Middle frontal gyrus (tissue), 1 donor: ENCODE data around the gene ESR1.

Experiments
- DNase-seq: peaks from one replicate; pipeline ENCODE4 v3.0.0-alpha.2; 2015; ENCODE audit warnings: low spot score; ENCODE audit errors: extremely low spot score

ESR1 gene

DNA sequence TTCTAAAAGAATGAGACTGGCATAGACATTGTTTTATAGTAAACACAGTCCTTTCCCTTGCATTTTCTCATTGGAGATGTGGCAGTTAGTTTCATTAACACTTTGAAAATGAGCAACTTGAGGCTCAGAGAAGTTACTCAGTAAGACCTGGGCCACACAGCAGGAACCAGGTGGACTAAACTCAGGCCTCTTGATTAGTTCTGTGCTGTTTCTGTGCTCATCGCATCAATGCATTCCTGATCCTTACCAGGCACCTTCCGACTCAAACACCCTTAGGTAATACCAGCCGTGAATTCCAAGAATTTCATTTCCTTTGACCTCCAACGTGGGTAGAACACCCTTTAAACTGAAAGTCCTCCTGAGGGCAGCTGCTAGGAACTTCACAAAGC lies 362.8 kb downstream of the ESR1 start:
- no peak for DNase-seq

DNA sequence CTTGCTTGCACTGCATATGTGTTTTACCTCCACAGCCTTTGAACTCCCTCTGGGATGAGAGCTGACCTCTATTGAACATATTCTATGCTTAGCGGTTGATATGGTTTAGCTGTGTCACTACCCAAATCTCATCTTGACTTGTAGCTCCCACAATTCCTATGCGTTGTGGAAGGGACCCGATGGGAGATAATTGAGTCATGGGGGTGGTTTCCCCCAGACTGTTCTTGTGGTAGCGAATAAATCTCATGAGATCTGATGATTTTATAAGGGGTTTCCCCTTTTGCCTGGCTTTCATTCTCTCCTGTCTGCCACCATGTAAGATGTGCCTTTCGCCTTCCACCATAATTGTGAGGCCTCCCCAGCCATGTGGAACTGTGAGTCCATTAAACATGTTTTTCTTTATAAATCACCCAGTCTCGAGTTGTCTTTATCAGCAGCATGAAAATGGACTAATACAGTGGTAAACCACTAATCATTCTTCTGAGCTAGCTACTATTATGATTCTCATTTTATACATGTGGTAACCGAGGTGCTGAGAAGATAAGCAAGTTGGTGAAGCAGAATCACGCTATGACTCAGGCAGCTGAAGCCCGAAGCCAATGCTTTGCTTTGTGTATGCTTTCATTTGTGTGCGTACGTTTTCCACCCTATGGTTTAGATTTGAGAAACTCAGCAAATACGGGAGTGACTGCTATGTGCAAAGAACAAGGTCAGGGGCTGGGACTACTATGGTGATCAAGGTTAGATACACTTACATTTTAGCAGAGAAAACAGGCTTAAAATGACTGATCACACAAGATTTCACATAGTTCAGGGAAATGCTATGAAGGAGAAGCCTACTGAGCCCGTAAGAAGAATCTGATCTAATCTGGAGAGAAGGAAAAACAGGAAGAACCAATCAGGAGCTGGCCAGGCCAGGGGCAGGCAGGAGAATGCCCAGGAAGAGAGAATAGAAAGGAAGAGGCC lies 363.5 kb downstream of the ESR1 start:
- DNase-seq, result no peak

DNA sequence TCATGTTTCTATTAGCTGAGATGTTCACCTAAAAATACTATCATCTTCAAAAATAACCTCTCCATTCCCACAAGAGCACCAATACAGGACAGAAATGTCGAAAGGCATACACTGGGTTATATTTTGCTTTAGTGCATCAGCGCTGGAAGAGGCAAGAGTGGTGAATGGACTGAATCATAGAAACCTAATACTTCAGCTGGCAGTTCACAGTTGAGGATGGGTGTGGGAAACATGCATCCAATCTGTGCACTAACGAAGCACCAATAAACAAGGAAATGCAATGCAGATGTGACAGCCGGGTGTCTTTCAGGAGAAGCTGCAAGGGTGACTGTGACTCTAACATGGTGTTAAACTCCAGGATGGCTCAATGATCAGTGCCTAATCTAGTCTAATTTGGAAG lies 365.8 kb downstream of the ESR1 start:
- no peak for DNase-seq

DNA sequence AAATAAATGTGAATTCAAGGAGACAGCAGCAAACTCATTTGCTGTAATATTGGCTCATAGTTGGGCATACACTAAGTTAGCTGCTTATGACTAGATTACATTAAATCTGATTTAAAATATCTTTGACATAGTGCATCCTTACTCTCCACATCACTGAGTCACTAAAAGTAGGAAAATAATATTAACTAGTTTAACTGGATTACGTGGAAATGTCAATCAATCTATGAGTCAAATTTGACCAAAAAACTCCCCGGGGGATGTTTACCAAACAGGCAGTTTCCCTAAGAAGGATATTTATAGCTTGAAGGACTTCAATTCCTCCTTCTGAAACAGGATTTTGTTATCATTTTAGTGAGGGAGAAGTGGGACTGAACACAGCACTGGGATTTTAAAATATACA lies 366.5 kb downstream of the ESR1 start:
- no peak for DNase-seq

DNA sequence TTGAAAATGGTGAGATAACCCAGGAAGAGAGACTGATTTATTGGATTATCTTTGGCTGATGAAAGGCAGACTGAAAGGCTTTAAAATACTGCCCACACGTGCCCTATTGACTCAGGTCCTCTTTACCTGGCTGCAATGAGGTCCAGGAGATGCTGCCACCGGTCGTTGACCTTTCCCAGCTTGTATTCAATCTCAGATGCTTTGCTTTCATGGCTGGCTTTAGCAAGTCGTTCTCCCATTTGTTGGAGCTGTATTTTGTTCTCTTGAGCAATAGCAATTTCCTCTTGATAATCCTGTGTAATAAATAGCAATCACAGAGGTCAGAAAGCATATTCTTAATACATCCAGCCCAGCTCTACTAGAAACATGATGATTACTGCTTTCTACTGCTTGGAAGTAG lies 368.8 kb downstream of the ESR1 start:
- no peak for DNase-seq
